AG04450 (cell line): ENCODE results near the gene PON3. TPM values are rescaled to one million over a fixed set of nuclear protein-coding genes. Genes with fewer than 3 reads are reported as not detected.

Experiments used
- CTCF ChIA-PET: fragments of 300-600, 350-600 bp; formaldehyde crosslinking; extraction: SDS; loops from one replicate; lab custom pipeline; 2022; ENCODE audit warnings: antibody characterized with exemption, inconsistent platforms; lab: Charles Lee
- POLR2A ChIA-PET: fragments of 350-600 bp; formaldehyde crosslinking; extraction: SDS; loops from one replicate; lab custom pipeline; 2021; ENCODE audit warnings: antibody characterized with exemption, inconsistent platforms; lab: Yijun Ruan, JAX
- DNase-seq: peaks from one replicate; pipeline ENCODE4 v3.0.0-alpha.2; 2011; ENCODE audit warnings: low read depth, low spot score
- H3K27ac ChIP-seq: one replicate; pipeline ENCODE4 v1.5.1; 2012; ENCODE audit warnings: low read depth, low read length, control low read depth
- H3K27me3 ChIP-seq: one replicate; pipeline ENCODE4 v1.6.0; 2012; ENCODE audit warnings: low read length; ENCODE audit not compliant: control insufficient read depth, insufficient read depth
- H3K4me3 ChIP-seq: 2 replicates; pipeline ENCODE4 v1.5.1; 2011; ENCODE audit warnings: mild to moderate bottlenecking, low read depth, low read length, control low read depth
- H3K9me3 ChIP-seq: 2 replicates; pipeline ENCODE4 v1.5.1; 2012; ENCODE audit warnings: low read length; ENCODE audit not compliant: control insufficient read depth, insufficient read depth
- polyA plus RNA-seq: library from polyadenylated mRNA; depleted of rRNA; stranded (reverse); fragments of >200 nt; gene quantifications from 2 replicates; pipeline ENCODE4 v1.2.3, GENCODE V29; 2011
- TF ChIP-seq, protein P1 (sequence below): IDR thresholded peaks from 2 replicates; pipeline ENCODE4 v1.5.1; 2011; ENCODE audit warnings: low read depth, low read length, control low read depth, inconsistent platforms

The PON3 gene
- polyA plus RNA-seq, 1 experiment, result 0.20 TPM

DNA sequence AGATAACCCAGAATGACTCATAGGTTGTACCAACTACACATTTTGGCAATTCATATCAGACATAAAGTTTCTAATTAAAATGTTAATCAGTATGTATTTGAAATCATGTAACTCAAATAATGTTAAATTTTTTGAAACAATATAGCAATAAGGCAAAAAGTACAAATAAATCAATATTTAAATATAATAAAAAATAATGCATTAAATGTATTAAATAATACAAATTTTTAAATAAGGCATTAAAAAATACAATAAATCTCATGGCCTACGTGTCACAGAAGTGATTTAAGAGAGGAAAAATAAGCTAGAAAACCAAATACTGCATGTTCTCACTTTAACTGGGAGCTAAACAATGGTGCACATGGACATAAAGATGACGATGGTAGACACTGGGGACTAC, 29.5 kb upstream of the PON3 start:
- no peaks in the 10 kb centered on the region for H3K27me3 ChIP-seq
- TF ChIP-seq, protein P1, sequence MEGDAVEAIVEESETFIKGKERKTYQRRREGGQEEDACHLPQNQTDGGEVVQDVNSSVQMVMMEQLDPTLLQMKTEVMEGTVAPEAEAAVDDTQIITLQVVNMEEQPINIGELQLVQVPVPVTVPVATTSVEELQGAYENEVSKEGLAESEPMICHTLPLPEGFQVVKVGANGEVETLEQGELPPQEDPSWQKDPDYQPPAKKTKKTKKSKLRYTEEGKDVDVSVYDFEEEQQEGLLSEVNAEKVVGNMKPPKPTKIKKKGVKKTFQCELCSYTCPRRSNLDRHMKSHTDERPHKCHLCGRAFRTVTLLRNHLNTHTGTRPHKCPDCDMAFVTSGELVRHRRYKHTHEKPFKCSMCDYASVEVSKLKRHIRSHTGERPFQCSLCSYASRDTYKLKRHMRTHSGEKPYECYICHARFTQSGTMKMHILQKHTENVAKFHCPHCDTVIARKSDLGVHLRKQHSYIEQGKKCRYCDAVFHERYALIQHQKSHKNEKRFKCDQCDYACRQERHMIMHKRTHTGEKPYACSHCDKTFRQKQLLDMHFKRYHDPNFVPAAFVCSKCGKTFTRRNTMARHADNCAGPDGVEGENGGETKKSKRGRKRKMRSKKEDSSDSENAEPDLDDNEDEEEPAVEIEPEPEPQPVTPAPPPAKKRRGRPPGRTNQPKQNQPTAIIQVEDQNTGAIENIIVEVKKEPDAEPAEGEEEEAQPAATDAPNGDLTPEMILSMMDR, result no peak
- DNase-seq, result no peak
- H3K4me3 ChIP-seq, result no peak overlapping the region
- CTCF ChIA-PET, result interaction anchor here (1.0 to 1.1 kb wide), 2 partner anchors 10 to 15 kb away, joined by 3 to 8 read pairs; no protein-coding TSS in a partner anchor
- POLR2A ChIA-PET, result no interaction called here
- H3K27ac ChIP-seq, result no peak overlapping the region
- H3K9me3 ChIP-seq, result no peaks in the 10 kb centered on the region

DNA sequence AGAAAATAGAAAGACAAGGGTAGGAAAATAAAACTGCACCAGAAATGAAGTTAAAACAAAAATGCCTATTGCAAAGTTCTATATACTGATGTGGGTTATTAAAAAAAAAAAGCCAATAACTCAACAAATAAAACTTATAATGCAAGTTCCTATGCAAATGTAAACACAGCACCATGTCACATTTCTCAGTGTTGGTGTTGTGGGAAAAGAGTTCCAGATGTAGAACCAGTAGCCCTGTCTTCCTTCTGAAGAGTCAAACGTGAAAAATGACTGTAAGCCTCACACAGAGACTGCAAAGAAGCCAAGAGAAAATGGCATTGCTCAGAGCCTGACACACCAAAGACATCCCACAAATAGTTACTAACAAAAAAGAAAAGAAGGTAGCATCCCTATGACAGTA, 28.5 kb upstream of the PON3 start:
- DNase-seq, result no peak
- ChIA-PET CTCF (interaction anchor here (0.6 to 1.6 kb wide), 2 partner anchors 266 to 750 kb away, joined by 3 to 4 read pairs; no protein-coding TSS in a partner anchor), POLR2A (no interaction called here)
- no peaks in the 10 kb centered on the region for H3K27me3 ChIP-seq
- no peaks in the 10 kb centered on the region for H3K9me3 ChIP-seq
- TF ChIP-seq, protein P1, result no peak
- H3K27ac ChIP-seq, result no peak overlapping the region
- no peak overlapping the region for H3K4me3 ChIP-seq

DNA sequence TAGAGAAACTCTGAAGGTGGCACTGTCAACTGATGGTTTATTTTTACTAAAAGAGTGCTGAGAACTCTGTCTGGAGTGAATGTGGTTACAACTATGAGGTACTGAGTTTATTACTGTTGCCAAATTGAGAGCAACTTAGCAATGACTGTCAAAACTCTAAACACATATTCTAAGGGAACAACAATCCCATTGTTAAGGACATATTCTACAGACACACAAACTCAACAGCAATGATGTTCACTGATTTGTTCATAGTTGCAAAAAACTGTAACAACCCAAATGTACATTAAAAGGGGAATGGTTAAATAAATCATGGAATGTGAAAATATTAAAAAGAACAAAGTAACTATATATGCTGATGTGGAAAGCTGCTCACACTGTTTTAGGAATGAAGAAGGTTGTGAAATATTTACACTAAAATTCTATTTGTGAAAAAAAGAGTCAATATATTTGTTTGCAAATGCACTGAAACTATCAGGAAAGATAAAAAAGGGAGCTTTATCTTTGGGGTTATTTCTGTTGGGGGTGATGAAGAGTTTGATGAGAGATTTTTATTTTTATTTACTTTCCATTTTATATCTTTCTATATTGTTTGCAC, 25.8 kb upstream of the PON3 start:
- DNase-seq, result no peak
- no peak overlapping the region for H3K4me3 ChIP-seq
- no peak overlapping the region for H3K27ac ChIP-seq
- H3K27me3 ChIP-seq, result no peaks in the 10 kb centered on the region
- H3K9me3 ChIP-seq, result no peaks in the 10 kb centered on the region
- ChIA-PET CTCF (interaction anchor here (0.9 to 1.4 kb wide), 2 partner anchors 55 to 268 kb away, joined by 3 to 4 read pairs; no protein-coding TSS in a partner anchor), POLR2A (interaction anchor here (1.3 kb wide), 1 partner anchor 13 kb away, joined by 7 read pairs; no protein-coding TSS in a partner anchor)
- TF ChIP-seq, protein P1, result no peak

DNA sequence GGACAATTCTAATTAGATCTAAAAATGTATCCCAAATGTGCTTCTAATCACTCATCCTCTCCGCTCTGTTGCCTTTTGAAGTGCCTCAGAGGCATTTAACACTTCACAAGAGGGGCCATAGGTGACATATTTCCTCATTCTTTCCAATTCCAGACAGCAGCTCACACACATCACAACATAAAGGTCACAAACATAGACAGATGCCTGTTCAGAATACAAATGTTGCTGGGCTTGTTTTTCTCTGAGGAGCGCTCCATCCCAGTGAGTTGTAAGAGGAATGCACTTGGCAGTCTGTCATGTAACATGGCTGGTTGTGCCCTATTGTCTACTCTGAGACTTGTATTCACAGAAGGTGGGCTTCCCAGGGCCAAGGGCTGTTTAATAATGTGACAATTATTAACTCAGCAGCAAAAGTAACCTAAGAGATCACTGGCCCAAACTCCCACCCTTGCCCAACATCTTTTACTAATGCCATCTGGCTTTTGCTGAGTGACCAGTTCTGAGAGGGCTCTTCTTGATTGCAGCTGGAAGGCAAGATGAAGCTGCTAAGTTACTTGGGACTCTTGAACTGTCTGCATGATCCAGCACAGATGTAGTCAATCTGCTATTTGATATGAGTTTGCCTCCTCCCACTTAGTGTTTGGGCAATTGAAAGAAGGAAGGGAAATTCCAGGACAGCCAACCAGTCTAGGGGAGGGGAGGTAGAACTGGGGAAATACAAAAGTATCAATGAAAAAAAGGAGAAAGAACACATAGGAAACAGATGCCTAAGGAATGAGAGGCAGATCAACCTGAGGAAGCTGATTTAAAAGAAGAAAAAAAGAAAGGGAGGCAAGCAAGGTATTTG, 25.0 kb upstream of the PON3 start:
- Histone ChIP-seq H3K9me3 (no peaks in the 10 kb centered on the region), H3K4me3 (no peak overlapping the region), H3K27me3 (no peaks in the 10 kb centered on the region), H3K27ac (peak overlapping the region; percentile 32)
- TF ChIP-seq, protein P1, result no peak
- peak; percentile 63 for DNase-seq
- ChIA-PET CTCF (interaction anchor here (0.9 to 1.4 kb wide), 2 partner anchors 56 to 269 kb away, joined by 3 to 4 read pairs; no protein-coding TSS in a partner anchor), POLR2A (interaction anchor here (1.3 kb wide), 1 partner anchor 14 kb away, joined by 7 read pairs; no protein-coding TSS in a partner anchor)
